WERI-Rb-1 (cell line): ENCODE data around the gene ST6GALNAC4.

Experiments
- DNase-seq: peaks from one replicate; pipeline ENCODE4 v3.0.0-alpha.2; 2020
- H3K27ac ChIP-seq: fragments of 250-450 bp; sonication (Bioruptor Pico); 2 replicates; pipeline ENCODE4 v1.5.1; 2020; ENCODE audit warnings: mild to moderate bottlenecking, moderate library complexity
- H3K27me3 ChIP-seq: fragments of 250-450 bp; sonication (Bioruptor Pico); 2 replicates; pipeline ENCODE4 v1.5.1; 2021; ENCODE audit warnings: mild to moderate bottlenecking, low read depth, moderate library complexity; ENCODE audit not compliant: insufficient read depth, severe bottlenecking
- H3K36me3 ChIP-seq: fragments of 250-450 bp; sonication (Bioruptor Pico); 2 replicates; pipeline ENCODE4 v1.5.1; 2020; ENCODE audit warnings: mild to moderate bottlenecking, moderate library complexity
- H3K4me3 ChIP-seq: 2 replicates; pipeline ENCODE4 v1.5.1; 2011; ENCODE audit warnings: low read depth, mild to moderate bottlenecking, control low read depth, low read length
- H3K9me3 ChIP-seq: fragments of 250-450 bp; sonication (Bioruptor Pico); 2 replicates; pipeline ENCODE4 v1.5.1; 2021; ENCODE audit warnings: mild to moderate bottlenecking, moderate library complexity; ENCODE audit not compliant: severe bottlenecking
- CTCF ChIP-seq: IDR thresholded peaks from 2 replicates; pipeline ENCODE4 v1.5.1; 2011; ENCODE audit warnings: low read depth, mild to moderate bottlenecking, control low read depth, inconsistent platforms, low read length

The ST6GALNAC4 gene

GRCh38 chr9:127866535-127866934 is 50.3 kb downstream of the ST6GALNAC4 start:
- Histone ChIP-seq H3K36me3 (peaks cover 41% of the 10 kb centered on the region), H3K27me3 (no peaks in the 10 kb centered on the region), H3K4me3 (no peak overlapping the region), H3K9me3 (no peaks in the 10 kb centered on the region), H3K27ac (no peak overlapping the region; the same call in 1 of the 2 replicates)
- no peak for TF ChIP-seq CTCF
- DNase-seq = no peak

- peaks cover 34% of the 10 kb centered on the region for H3K36me3 ChIP-seq
- no peaks in the 10 kb centered on the region for H3K9me3 ChIP-seq
- H3K4me3 ChIP-seq = no peak overlapping the region
- H3K27me3 ChIP-seq = no peaks in the 10 kb centered on the region
- H3K27ac ChIP-seq = peak overlapping the region; percentile 43
- no peak for DNase-seq
- TF ChIP-seq CTCF = no peak
These were observed 51.0 kb downstream of the ST6GALNAC4 start for GRCh38 chr9:127865645-127866464.

- TF ChIP-seq CTCF = no peak
- peak; percentile 83 for DNase-seq
- H3K4me3 ChIP-seq = no peak overlapping the region
- no peaks in the 10 kb centered on the region for H3K9me3 ChIP-seq
- peaks cover 17% of the 10 kb centered on the region for H3K36me3 ChIP-seq
- H3K27me3 ChIP-seq = no peaks in the 10 kb centered on the region
- H3K27ac ChIP-seq = peak overlapping the region; percentile 90
These were observed 53.6 kb downstream of the ST6GALNAC4 start for GRCh38 chr9:127863191-127863621.

GRCh38 chr9:127862075-127863011 is 54.5 kb downstream of the ST6GALNAC4 start:
- H3K9me3 ChIP-seq = no peaks in the 10 kb centered on the region
- DNase-seq = peak; percentile 93
- H3K27me3 ChIP-seq = no peaks in the 10 kb centered on the region
- H3K4me3 ChIP-seq = no peak overlapping the region
- no peak for TF ChIP-seq CTCF
- peaks cover 10% of the 10 kb centered on the region for H3K36me3 ChIP-seq
- peak overlapping the region; percentile 90 for H3K27ac ChIP-seq

GRCh38 chr9:127860779-127861178 is 56.1 kb downstream of the ST6GALNAC4 start:
- TF ChIP-seq CTCF = no peak
- H3K27ac ChIP-seq = peak overlapping the region; percentile 90
- H3K36me3 ChIP-seq = peaks cover 3% of the 10 kb centered on the region
- no peaks in the 10 kb centered on the region for H3K9me3 ChIP-seq
- H3K27me3 ChIP-seq = no peaks in the 10 kb centered on the region
- no peak overlapping the region for H3K4me3 ChIP-seq
- DNase-seq = no peak
